HepG2 (cell line): ENCODE measurements around the gene SERTAD2. TPM values are rescaled to one million over a fixed set of nuclear protein-coding genes. Genes with fewer than 3 reads are reported as not detected.

Experiments
- ARID5B ChIP-seq: IDR thresholded peaks from 2 replicates; pipeline ENCODE4 v1.4.0; 2020; ENCODE audit warnings: mild to moderate bottlenecking, missing genetic modification reagents
- CCAR2 ChIP-seq: fragments of 200-400 bp; formaldehyde crosslinking; optimal IDR thresholded peaks from 2 replicates; pipeline ENCODE3; 2018; ENCODE audit warnings: low read depth, mild to moderate bottlenecking, low read length, moderate library complexity
- CENPT ChIP-seq: sonication (generic); formaldehyde crosslinking; IDR thresholded peaks from 2 replicates; pipeline ENCODE4 v1.8.0; 2022; ENCODE audit warnings: low read depth, mild to moderate bottlenecking, moderate library complexity, missing genetic modification reagents
- E2F1 ChIP-seq: sonication (generic); formaldehyde crosslinking; IDR thresholded peaks from 2 replicates; pipeline ENCODE4 v1.5.0; 2020; ENCODE audit warnings: missing genetic modification reagents
- FOXM1 ChIP-seq: sonication (generic); formaldehyde crosslinking; IDR thresholded peaks from 2 replicates; pipeline ENCODE4 v1.5.0; 2020; ENCODE audit warnings: missing genetic modification reagents
- HMGA1 ChIP-seq: sonication (generic); formaldehyde crosslinking; conservative IDR thresholded peaks from 2 replicates; pipeline ENCODE4 v1.4.0; 2020; ENCODE audit warnings: missing genetic modification reagents
- HNRNPLL ChIP-seq: fragments of 200-400 bp; formaldehyde crosslinking; IDR thresholded peaks from 2 replicates; pipeline ENCODE4 v1.6.1; 2017; ENCODE audit warnings: mild to moderate bottlenecking, low read depth, low read length; ENCODE audit not compliant: poor library complexity, severe bottlenecking
- PHF21A ChIP-seq: sonication (generic); formaldehyde crosslinking; IDR thresholded peaks from 2 replicates; pipeline ENCODE4 v1.5.0; 2020; ENCODE audit warnings: mild to moderate bottlenecking, missing genetic modification reagents
- PHF5A ChIP-seq: IDR thresholded peaks from one replicate; pipeline ENCODE4 v1.6.1; 2018; ENCODE audit warnings: low read depth, missing genetic modification reagents; ENCODE audit not compliant: unreplicated experiment
- REL ChIP-seq: sonication (generic); formaldehyde crosslinking; conservative IDR thresholded peaks from 2 replicates; pipeline ENCODE4 v1.8.0; 2022; ENCODE audit warnings: mild to moderate bottlenecking, missing genetic modification reagents, moderate library complexity
- SATB2 ChIP-seq: sonication (generic); formaldehyde crosslinking; IDR thresholded peaks from 2 replicates; pipeline ENCODE4 v1.5.0; 2020; ENCODE audit warnings: missing genetic modification reagents
- YEATS4 ChIP-seq: sonication (generic); formaldehyde crosslinking; IDR thresholded peaks from 2 replicates; pipeline ENCODE4 v1.4.0; 2020; ENCODE audit warnings: missing genetic modification reagents, borderline replicate concordance
- ZBTB49 ChIP-seq: sonication (generic); formaldehyde crosslinking; IDR thresholded peaks from 2 replicates; pipeline ENCODE4 v1.4.0; 2020; ENCODE audit warnings: missing genetic modification reagents, borderline replicate concordance
- ZFX ChIP-seq: sonication (generic); formaldehyde crosslinking; IDR thresholded peaks from 2 replicates; pipeline ENCODE4 v1.4.0; 2020; ENCODE audit warnings: mild to moderate bottlenecking, low read depth, missing genetic modification reagents, moderate library complexity
- ZFY ChIP-seq: sonication (generic); formaldehyde crosslinking; IDR thresholded peaks from 2 replicates; pipeline ENCODE4 v1.4.0; 2020; ENCODE audit warnings: missing genetic modification reagents
- ZNF512 ChIP-seq: sonication (generic); formaldehyde crosslinking; IDR thresholded peaks from 2 replicates; pipeline ENCODE4 v1.4.0; 2020; ENCODE audit warnings: mild to moderate bottlenecking, missing genetic modification reagents
- ZNF724P ChIP-seq: sonication (generic); formaldehyde crosslinking; IDR thresholded peaks from 2 replicates; pipeline ENCODE4 v1.8.0; 2022; ENCODE audit warnings: missing genetic modification reagents, borderline replicate concordance
- ZSCAN25 ChIP-seq: sonication (generic); formaldehyde crosslinking; IDR thresholded peaks from 2 replicates; pipeline ENCODE4 v1.8.0; 2022; ENCODE audit warnings: mild to moderate bottlenecking, missing genetic modification reagents
- polyA plus RNA-seq, 8 experiments: library from polyadenylated mRNA; depleted of rRNA in 3 of 8; stranded (reverse) in 7 of 8; unstranded in 1 of 8; fragments of >200 nt; fragmentation: Illumina TruSeq in 4 of 8; extraction: Trizol in 4 of 8; gene quantifications; 2 replicates each; pipeline versions ENCODE4 v1.2.1 to v1.2.3, GENCODE V29; 2011 to 2016; ENCODE audit warnings: low read depth in 4 of 8, missing spikeins in 1 of 8, mixed read lengths in 1 of 8; ENCODE audit not compliant: insufficient read depth in 1 of 8
- total RNA-seq, 5 experiments: library from RNA; depleted of rRNA; stranded (reverse); fragments of >200 nt; fragmentation: Illumina TruSeq; extraction: Trizol; gene quantifications; 2 replicates each; pipeline ENCODE4 v1.2.3, GENCODE V29; 2016; ENCODE audit warnings: low read depth in 1 of 5

The SERTAD2 gene
- total and polyA plus RNA-seq, 2 of the 13 experiments (the other 11 are each of a cell fraction or from before 2014, with no cell fraction given) = 6.7 to 22.6 TPM

- TF ChIP-seq ZFY (CRISPR knock-in tag) (peak; percentile 81), PHF21A (CRISPR knock-in tag) (peak; percentile 69), ZNF724P (CRISPR knock-in tag) (peak; percentile 79; the same call in 1 of the 2 replicates), ARID5B (CRISPR knock-in tag) (peak; percentile 88), ZNF512 (CRISPR knock-in tag) (no peak), HNRNPLL (peak; percentile 62), HMGA1 (CRISPR knock-in tag) (no peak), SATB2 (CRISPR knock-in tag) (0 out of 2 replicates have a peak, but pooled peaks have one; percentile 18), CENPT (CRISPR knock-in tag) (no peak), ZSCAN25 (CRISPR knock-in tag) (no peak; the same call in 1 of the 2 replicates), YEATS4 (CRISPR knock-in tag) (peak; percentile 74), E2F1 (CRISPR knock-in tag) (no peak; the same call in none of the 2 replicates), FOXM1 (no peak), REL (no peak; the same call in 1 of the 2 replicates), CCAR2 (no peak), ZFX (CRISPR knock-in tag) (peak; percentile 90), ZBTB49 (CRISPR knock-in tag) (no peak), PHF5A (peak; percentile 45)
These were observed 524 bp upstream of the SERTAD2 start (continued) for GRCh38 chr2:64654063-64654811.
